GM12878 (cell line): ENCODE results near the gene CHCHD6. TPM values are rescaled to one million over a fixed set of nuclear protein-coding genes. Genes with fewer than 3 reads are reported as not detected.

Source experiments
- ATAC-seq: fragments of 200-7000 bp; cut with Tn5 transposase; 3 replicates; pipeline ENCODE4 v1.9.1; 2020; ENCODE audit warnings: mild to moderate bottlenecking, moderate library complexity
- BruUV-seq: library from RNA; stranded (reverse); fragments of 400-500 nt; replicated peaks from 2 replicates; lab custom pipeline; 2021; lab: Mats Ljungman, UMichigan
- CTCF ChIA-PET: fragments of 300-600 bp; sonication (Branson Sonifier 250); formaldehyde crosslinking; extraction: SDS; loops from one replicate; lab custom pipeline; 2021; ENCODE audit warnings: inconsistent platforms; lab: Yijun Ruan, JAX
- POLR2A ChIA-PET: fragments of 350-600 bp; formaldehyde crosslinking; extraction: SDS; loops from one replicate; lab custom pipeline; 2021; ENCODE audit warnings: inconsistent platforms; lab: Charles Lee
- RAD21 ChIA-PET: fragments of 300-600 bp; sonication (Branson Sonifier 250); formaldehyde crosslinking; loops from one replicate; lab custom pipeline; 2023; ENCODE audit warnings: antibody characterized with exemption; ENCODE audit not compliant: unreplicated experiment; lab: Charles Lee
- SMC1A ChIA-PET: fragments of 300-600 bp; sonication (Branson Sonifier 250); formaldehyde crosslinking; loops from one replicate; lab custom pipeline; 2023; ENCODE audit not compliant: unreplicated experiment, uncharacterized antibody; lab: Charles Lee
- DNase-seq: peaks from one replicate; pipeline ENCODE4 v3.0.0-alpha.2; 2011; ENCODE audit warnings: low read depth, low spot score
- FAIRE-seq: peaks from 3 replicates; lab custom pipeline; 2011; peaks lifted over from hg19 to GRCh38; lab: Jason Lieb, UNC
- H2AFZ ChIP-seq: 2 replicates; pipeline ENCODE4 v1.6.0; 2011; ENCODE audit warnings: low read depth, low read length, control low read depth; ENCODE audit not compliant: control insufficient read depth
- H3K27ac ChIP-seq: 2 replicates; pipeline ENCODE4 v1.5.1; 2011; ENCODE audit warnings: control low read depth; ENCODE audit not compliant: control insufficient read depth, insufficient read depth
- H3K27me3 ChIP-seq, 2 experiments: replicated peaks in 1 of 2; 2 replicates each; pipeline versions ENCODE4 v1.6.0 to v1.6.1; 2011; ENCODE audit warnings: low read length in 1 of 2; ENCODE audit not compliant: control insufficient read depth in 2 of 2, insufficient read depth in 2 of 2
- H3K36me3 ChIP-seq, 2 experiments: 2 replicates each; pipeline ENCODE4 v1.5.1; 2011; ENCODE audit warnings: low read length in 1 of 2; ENCODE audit not compliant: control insufficient read depth in 2 of 2, insufficient read depth in 2 of 2
- H3K4me1 ChIP-seq: 2 replicates; pipeline ENCODE4 v1.6.1; 2011; ENCODE audit warnings: mild to moderate bottlenecking, low read length, moderate library complexity, mixed read lengths; ENCODE audit not compliant: control insufficient read depth, insufficient read depth
- H3K4me2 ChIP-seq: 2 replicates; pipeline ENCODE4 v1.6.0; 2011; ENCODE audit warnings: control low read depth; ENCODE audit not compliant: control insufficient read depth, insufficient read depth
- H3K4me3 ChIP-seq: fragments of 200-600 bp; sonication (generic); 2 replicates; pipeline ENCODE4 v1.5.1; 2016
- H3K79me2 ChIP-seq: 2 replicates; pipeline ENCODE4 v1.6.0; 2011; ENCODE audit warnings: low read length; ENCODE audit not compliant: control insufficient read depth, insufficient read depth
- H3K9ac ChIP-seq: 2 replicates; pipeline ENCODE4 v1.8.0; 2011; ENCODE audit warnings: low read length, control low read depth, mixed read lengths; ENCODE audit not compliant: control insufficient read depth, insufficient read depth
- H3K9me3 ChIP-seq: replicated peaks from 3 replicates; pipeline ENCODE4 v1.5.1; 2011; ENCODE audit warnings: mild to moderate bottlenecking, low read length; ENCODE audit not compliant: control insufficient read depth, insufficient read depth
- H4K20me1 ChIP-seq: 2 replicates; pipeline ENCODE4 v1.6.0; 2011; ENCODE audit not compliant: control insufficient read depth, insufficient read depth
- CREB1 ChIP-seq: IDR thresholded peaks from 2 replicates; pipeline ENCODE4 v1.6.1; 2012; ENCODE audit warnings: low read depth, mild to moderate bottlenecking, inconsistent platforms
- JUNB ChIP-seq: IDR thresholded peaks from 2 replicates; pipeline ENCODE4 v1.6.1; 2016; ENCODE audit warnings: antibody characterized with exemption, mild to moderate bottlenecking
- NFIC ChIP-seq: IDR thresholded peaks from 2 replicates; pipeline ENCODE4 v1.6.1; 2012; ENCODE audit warnings: low read depth, mild to moderate bottlenecking, inconsistent platforms, low read length, moderate library complexity
- NFXL1 ChIP-seq: fragments of 450-650 bp; IDR thresholded peaks from 2 replicates; pipeline ENCODE4 v1.6.1; 2017; ENCODE audit warnings: antibody characterized with exemption, mild to moderate bottlenecking, borderline replicate concordance
- NR2C2 ChIP-seq: IDR thresholded peaks from 2 replicates; pipeline ENCODE4 v1.6.1; 2011; ENCODE audit warnings: borderline replicate concordance, low read depth; ENCODE audit not compliant: control insufficient read depth, insufficient read length
- NRF1 ChIP-seq: conservative IDR thresholded peaks from 2 replicates; pipeline ENCODE4 v1.6.1; 2011; ENCODE audit warnings: mild to moderate bottlenecking, low read depth, low read length, improper control_type of control experiment
- POU2F2 ChIP-seq: IDR thresholded peaks from 3 replicates; pipeline ENCODE4 v1.6.1; 2011; ENCODE audit warnings: low read depth, mild to moderate bottlenecking, low read length, borderline replicate concordance
- SMAD5 ChIP-seq: IDR thresholded peaks from 2 replicates; pipeline ENCODE4 v1.6.1; 2016; ENCODE audit warnings: antibody characterized with exemption, low read depth
- SP1 ChIP-seq: IDR thresholded peaks from one replicate; pipeline ENCODE4 v1.6.1; 2011; ENCODE audit warnings: low read depth, low read length
- WGBS: methylation state at CpG from one replicate; pipeline ENCODE4 v1.1.6; 2016; ENCODE audit warnings: low lambda C conversion rate; ENCODE audit not compliant: insufficient replicate concordance, insufficient coverage; ENCODE audit errors: missing lambda C conversion rate; 5-methylcytosine and 5-hydroxymethylcytosine counted together
- in situ Hi-C: fragments of 300-500 bp; cut with MboI; formaldehyde crosslinking; loops from 9 replicates; pipeline ENCODE4 v1.14.3; 2018; ENCODE audit warnings: mixed read lengths
- intact Hi-C: fragments of 100-400 bp; cut with micrococcal nuclease; formaldehyde crosslinking; loops from one replicate; pipeline ENCODE4 v1.14.2; 2022; ENCODE audit not compliant: unreplicated experiment
- polyA plus RNA-seq, 11 experiments: library from polyadenylated mRNA; depleted of rRNA in 4 of 11; unstranded in 6 of 11; stranded (reverse) in 5 of 11; fragments of >200 nt; fragmentation: Nextera tagmentation in 4 of 11; fragmentation: Illumina TruSeq in 1 of 11; extraction: Ambion mirVana in 4 of 11; extraction: Trizol in 1 of 11; gene quantifications; 1 replicate in 1 of 11; 2 replicates in 10 of 11; pipeline versions ENCODE4 v1.2.1 to v1.2.3, GENCODE V29; 2011 to 2016; ENCODE audit warnings: inconsistent platforms in 2 of 11, missing spikeins in 2 of 11, low read depth in 1 of 11
- total RNA-seq, 4 experiments: library from RNA; depleted of rRNA in 3 of 4; stranded (reverse); fragments of >200 nt in 3 of 4; fragmentation: Illumina TruSeq in 1 of 4; extraction: Trizol in 1 of 4; gene quantifications; 2 replicates each; pipeline versions ENCODE4 v1.2.1 to v1.2.3, GENCODE V29; 2013 to 2021
- TF ChIP-seq, protein P1 (sequence below): IDR thresholded peaks from 2 replicates; pipeline ENCODE4 v1.6.1; 2011; ENCODE audit warnings: low read depth, low read length, improper control_type of control experiment, borderline replicate concordance

The CHCHD6 gene
- total and polyA plus RNA-seq, 10 of the 15 experiments (the other 5 are each of a cell fraction or from before 2014, with no cell fraction given), result 2.7 to 16.7 (median 12.3) TPM

- no peak overlapping the region for H2AFZ ChIP-seq
- H3K36me3 ChIP-seq, result no peaks in the 10 kb centered on the region
- ChIA-PET RAD21 (no interaction called here), SMC1A (no interaction called here), CTCF (interaction anchor here (0.6 kb wide), 1 partner anchor 40 kb away, joined by 3 read pairs; no protein-coding TSS in a partner anchor), POLR2A (no interaction called here)
- no peaks in the 10 kb centered on the region for H3K9me3 ChIP-seq
- BruUV-seq, result no TSS peak
- DNase-seq (no peak), ATAC-seq (no peak), FAIRE-seq (no peak)
- in situ Hi-C loops, result no loop called here
- TF ChIP-seq JUNB, result no peak
- TF ChIP-seq SMAD5, result no peak
- TF ChIP-seq NR2C2, result no peak
- TF ChIP-seq NRF1, result no peak
- TF ChIP-seq, protein P1, sequence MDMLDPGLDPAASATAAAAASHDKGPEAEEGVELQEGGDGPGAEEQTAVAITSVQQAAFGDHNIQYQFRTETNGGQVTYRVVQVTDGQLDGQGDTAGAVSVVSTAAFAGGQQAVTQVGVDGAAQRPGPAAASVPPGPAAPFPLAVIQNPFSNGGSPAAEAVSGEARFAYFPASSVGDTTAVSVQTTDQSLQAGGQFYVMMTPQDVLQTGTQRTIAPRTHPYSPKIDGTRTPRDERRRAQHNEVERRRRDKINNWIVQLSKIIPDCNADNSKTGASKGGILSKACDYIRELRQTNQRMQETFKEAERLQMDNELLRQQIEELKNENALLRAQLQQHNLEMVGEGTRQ, result no peak
- TF ChIP-seq CREB1, result no peak
- no peak for TF ChIP-seq NFXL1
- TF ChIP-seq SP1, result no peak
- TF ChIP-seq POU2F2, result no peak
- TF ChIP-seq NFIC, result no peak
- H3K4me2 ChIP-seq, result no peak overlapping the region
- no peak overlapping the region for H3K27ac ChIP-seq
- H3K9ac ChIP-seq, result no peak overlapping the region
- intact Hi-C loops, result no loop called here
- H3K79me2 ChIP-seq, result no peaks in the 10 kb centered on the region
- WGBS, result 77% methylated on average over 3 of the region's 3 CpGs
- no peak overlapping the region for H3K4me3 ChIP-seq
- no peaks in the 10 kb centered on the region for H3K27me3 ChIP-seq
- no peaks in the 10 kb centered on the region for H4K20me1 ChIP-seq
- no peaks in the 10 kb centered on the region for H3K4me1 ChIP-seq
Measured at GRCh38 chr3:126847061-126847460, 143.0 kb downstream of the CHCHD6 start.
